PC-3 (cell line): ENCODE results near the gene PIGX. TPM values are rescaled to one million over a fixed set of nuclear protein-coding genes. Genes with fewer than 3 reads are reported as not detected.

Experiments used
- ATAC-seq: fragments of 200-7000 bp; cut with Tn5 transposase; 2 replicates; pipeline ENCODE4 v1.9.1; 2020; ENCODE audit warnings: mild to moderate bottlenecking, moderate library complexity
- BruUV-seq: library from RNA; stranded (reverse); fragments of 400-500 nt; replicated peaks from 2 replicates; lab custom pipeline; 2021; lab: Mats Ljungman, UMichigan
- CTCF ChIA-PET: fragments of 300-600 bp; sonication (Branson Sonifier 250); formaldehyde crosslinking; loops from one replicate; lab custom pipeline; 2022; ENCODE audit warnings: antibody characterized with exemption; lab: Charles Lee
- POLR2A ChIA-PET: fragments of 300-600 bp; sonication (Branson Sonifier 250); formaldehyde crosslinking; loops from one replicate; lab custom pipeline; 2022; ENCODE audit warnings: antibody characterized with exemption; ENCODE audit not compliant: unreplicated experiment; lab: Charles Lee
- DNase-seq: peaks from one replicate; pipeline ENCODE4 v3.0.0-alpha.2; 2015
- H2AFZ ChIP-seq: fragments of 300-600 bp; sonication (generic); 2 replicates; pipeline ENCODE4 v1.6.0; 2016; ENCODE audit warnings: antibody characterized with exemption, low read length
- H3F3A ChIP-seq: fragments of 300-600 bp; sonication (generic); one replicate; pipeline ENCODE4 v1.6.0; 2017; ENCODE audit warnings: antibody characterized with exemption, low read length, control low read depth, mild to moderate bottlenecking; ENCODE audit not compliant: unreplicated experiment
- H3K27ac ChIP-seq: fragments of 300-600 bp; sonication (generic); 2 replicates; pipeline ENCODE4 v1.5.1; 2016; ENCODE audit warnings: mild to moderate bottlenecking, low read length
- H3K27me3 ChIP-seq: fragments of 300-600 bp; sonication (generic); 2 replicates; pipeline ENCODE4 v1.6.1; 2016; ENCODE audit warnings: low read length, mixed read lengths
- H3K36me3 ChIP-seq: fragments of 300-600 bp; sonication (generic); 2 replicates; pipeline ENCODE4 v1.6.1; 2016; ENCODE audit warnings: low read depth, mixed run types, low read length, mixed read lengths
- H3K4me1 ChIP-seq: fragments of 300-600 bp; sonication (generic); 2 replicates; pipeline ENCODE4 v1.5.1; 2016; ENCODE audit warnings: low read length; ENCODE audit not compliant: insufficient read depth
- H3K4me2 ChIP-seq: fragments of 300-600 bp; sonication (generic); 2 replicates; pipeline ENCODE4 v1.6.0; 2016; ENCODE audit warnings: low read length
- H3K4me3 ChIP-seq: fragments of 300-600 bp; sonication (generic); 2 replicates; pipeline ENCODE4 v1.5.1; 2016; ENCODE audit warnings: mild to moderate bottlenecking, low read length, mixed read lengths
- H3K79me2 ChIP-seq: fragments of 300-600 bp; sonication (generic); 2 replicates; pipeline ENCODE4 v1.6.1; 2017; ENCODE audit warnings: low read length, mixed read lengths
- H3K9ac ChIP-seq: fragments of 300-600 bp; sonication (generic); 2 replicates; pipeline ENCODE4 v1.6.0; 2016; ENCODE audit warnings: mild to moderate bottlenecking, low read length
- H3K9me2 ChIP-seq: fragments of 300-600 bp; sonication (generic); replicated peaks from 2 replicates; pipeline ENCODE4 v1.6.1; 2016; ENCODE audit warnings: mixed run types, low read length, mixed read lengths
- H3K9me3 ChIP-seq: fragments of 300-600 bp; sonication (generic); 2 replicates; pipeline ENCODE4 v1.6.1; 2016; ENCODE audit warnings: low read length, mixed read lengths
- H4K20me1 ChIP-seq: fragments of 300-600 bp; sonication (generic); 2 replicates; pipeline ENCODE4 v1.6.1; 2016; ENCODE audit warnings: low read length, mixed read lengths
- EZH2 ChIP-seq: fragments of 300-600 bp; sonication (generic); IDR thresholded peaks from one replicate; pipeline ENCODE4 v1.6.1; 2017; ENCODE audit warnings: antibody characterized with exemption, mild to moderate bottlenecking, low read length; ENCODE audit not compliant: unreplicated experiment
- EZH2phosphoT487 ChIP-seq: fragments of 300-600 bp; sonication (generic); IDR thresholded peaks from 2 replicates; pipeline ENCODE4 v1.6.1; 2018; ENCODE audit warnings: mild to moderate bottlenecking, antibody characterized with exemption, low read length, borderline replicate concordance
- intact Hi-C: fragments of 100-400 bp; cut with micrococcal nuclease; formaldehyde crosslinking; loops from 2 replicates; pipeline ENCODE4 v1.9.0; 2023
- total RNA-seq: library from RNA; depleted of rRNA; stranded (reverse); fragments of >200 nt; gene quantifications from 2 replicates; pipeline ENCODE4 v1.2.3, GENCODE V29; 2014
- TF ChIP-seq, protein P1 (sequence below): fragments of 300-600 bp; sonication (generic); conservative IDR thresholded peaks from 2 replicates; pipeline ENCODE4 v1.5.1; 2017; ENCODE audit warnings: antibody characterized with exemption, low read depth, mild to moderate bottlenecking, low read length

The PIGX gene
- total RNA-seq, 1 experiment from 2014 or later, result 22.5 TPM

DNA sequence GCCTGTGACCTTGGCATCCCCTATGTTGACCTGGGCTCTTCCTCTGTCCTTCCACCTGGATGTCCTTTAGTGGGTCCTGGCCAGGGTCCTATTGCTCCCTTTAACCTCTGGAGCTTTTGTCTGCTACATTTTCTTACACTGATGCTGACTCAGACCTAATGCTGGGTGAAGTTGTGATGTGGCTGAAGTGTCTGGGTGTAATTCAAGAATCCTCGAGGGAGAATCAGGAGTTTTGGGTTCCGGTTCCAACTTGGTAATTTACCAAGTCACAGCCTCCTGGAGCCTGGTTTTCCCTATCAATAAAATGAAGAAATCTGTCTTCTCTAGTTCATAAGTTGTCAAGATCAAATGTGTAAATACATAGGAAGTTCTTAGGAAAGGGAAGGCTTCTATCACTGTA is 25.7 kb upstream of the PIGX start:
- ATAC-seq (no peak), DNase-seq (no peak)
- POLR2A ChIA-PET, result no interaction called here
- no peaks in the 10 kb centered on the region for H3K9me2 ChIP-seq
- no peaks in the 10 kb centered on the region for H3F3A ChIP-seq
- TF ChIP-seq, protein P1, sequence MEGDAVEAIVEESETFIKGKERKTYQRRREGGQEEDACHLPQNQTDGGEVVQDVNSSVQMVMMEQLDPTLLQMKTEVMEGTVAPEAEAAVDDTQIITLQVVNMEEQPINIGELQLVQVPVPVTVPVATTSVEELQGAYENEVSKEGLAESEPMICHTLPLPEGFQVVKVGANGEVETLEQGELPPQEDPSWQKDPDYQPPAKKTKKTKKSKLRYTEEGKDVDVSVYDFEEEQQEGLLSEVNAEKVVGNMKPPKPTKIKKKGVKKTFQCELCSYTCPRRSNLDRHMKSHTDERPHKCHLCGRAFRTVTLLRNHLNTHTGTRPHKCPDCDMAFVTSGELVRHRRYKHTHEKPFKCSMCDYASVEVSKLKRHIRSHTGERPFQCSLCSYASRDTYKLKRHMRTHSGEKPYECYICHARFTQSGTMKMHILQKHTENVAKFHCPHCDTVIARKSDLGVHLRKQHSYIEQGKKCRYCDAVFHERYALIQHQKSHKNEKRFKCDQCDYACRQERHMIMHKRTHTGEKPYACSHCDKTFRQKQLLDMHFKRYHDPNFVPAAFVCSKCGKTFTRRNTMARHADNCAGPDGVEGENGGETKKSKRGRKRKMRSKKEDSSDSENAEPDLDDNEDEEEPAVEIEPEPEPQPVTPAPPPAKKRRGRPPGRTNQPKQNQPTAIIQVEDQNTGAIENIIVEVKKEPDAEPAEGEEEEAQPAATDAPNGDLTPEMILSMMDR, result no peak
- TF ChIP-seq EZH2, result no peak
- no peak for TF ChIP-seq EZH2phosphoT487
- no peaks in the 10 kb centered on the region for H3K27me3 ChIP-seq
- H4K20me1 ChIP-seq, result no peaks in the 10 kb centered on the region
- intact Hi-C loops, result loop anchor here (5.0 to 10.0 kb wide), 2 partner anchors 149 to 432 kb away; no protein-coding TSS in a partner anchor
- no peak overlapping the region for H3K27ac ChIP-seq
- H3K9ac ChIP-seq, result no peak overlapping the region
- H3K9me3 ChIP-seq, result no peaks in the 10 kb centered on the region
- H3K4me3 ChIP-seq, result no peak overlapping the region
- no peak overlapping the region for H3K4me2 ChIP-seq
- no peaks in the 10 kb centered on the region for H3K79me2 ChIP-seq
- CTCF ChIA-PET, result interaction anchor here (0.6 to 1.1 kb wide), 2 partner anchors 10 to 54 kb away, joined by 3 to 11 read pairs; no protein-coding TSS in a partner anchor
- BruUV-seq, result no TSS peak
- H3K4me1 ChIP-seq, result no peaks in the 10 kb centered on the region
- no peak overlapping the region for H2AFZ ChIP-seq
- no peaks in the 10 kb centered on the region for H3K36me3 ChIP-seq

- Histone ChIP-seq H3K4me3 (no peak overlapping the region), H3K36me3 (no peaks in the 10 kb centered on the region), H3K4me2 (no peak overlapping the region), H3K9me3 (no peaks in the 10 kb centered on the region), H4K20me1 (no peaks in the 10 kb centered on the region), H3K4me1 (no peaks in the 10 kb centered on the region), H3K79me2 (no peaks in the 10 kb centered on the region), H3K9me2 (no peaks in the 10 kb centered on the region), H3K27ac (no peak overlapping the region), H3K9ac (no peak overlapping the region), H3F3A (no peaks in the 10 kb centered on the region), H2AFZ (peak overlapping the region; percentile 35), H3K27me3 (no peaks in the 10 kb centered on the region)
- CTCF ChIA-PET, result no interaction called here
- no peak for DNase-seq
- POLR2A ChIA-PET, result interaction anchor here (0.6 kb wide), 1 partner anchor 9 kb away, joined by 9 read pairs; no protein-coding TSS in a partner anchor
- TF ChIP-seq EZH2 (no peak), EZH2phosphoT487 (no peak)
- TF ChIP-seq, protein P1, result no peak
- no TSS peak for BruUV-seq
- no peak for ATAC-seq
- intact Hi-C loops, result loop anchor here (5.0 to 10.0 kb wide), 2 partner anchors 151 to 434 kb away; no protein-coding TSS in a partner anchor
These were observed 23.8 kb upstream of the PIGX start for GRCh38 chr3:196688349-196688748.

- CTCF ChIA-PET, result no interaction called here
- H3K9me2 ChIP-seq, result no peaks in the 10 kb centered on the region
- H3K27ac ChIP-seq, result no peak overlapping the region
- H4K20me1 ChIP-seq, result no peaks in the 10 kb centered on the region
- TF ChIP-seq EZH2phosphoT487 (no peak), EZH2 (no peak)
- TF ChIP-seq, protein P1, result no peak
- no peaks in the 10 kb centered on the region for H3K79me2 ChIP-seq
- DNase-seq, result no peak
- ATAC-seq, result no peak
- H3K9me3 ChIP-seq, result no peaks in the 10 kb centered on the region
- H3K9ac ChIP-seq, result no peak overlapping the region
- H3K27me3 ChIP-seq, result no peaks in the 10 kb centered on the region
- H2AFZ ChIP-seq, result no peak overlapping the region
- BruUV-seq, result no TSS peak
- H3F3A ChIP-seq, result no peaks in the 10 kb centered on the region
- H3K4me1 ChIP-seq, result no peaks in the 10 kb centered on the region
- H3K4me3 ChIP-seq, result no peak overlapping the region
- intact Hi-C loops, result loop anchor here (5.0 to 10.0 kb wide), 2 partner anchors 153 to 435 kb away; no protein-coding TSS in a partner anchor
- no peaks in the 10 kb centered on the region for H3K36me3 ChIP-seq
- H3K4me2 ChIP-seq, result no peak overlapping the region
- POLR2A ChIA-PET, result interaction anchor here (0.6 kb wide), 1 partner anchor 115 kb away, joined by 3 read pairs; no protein-coding TSS in a partner anchor
These were observed 22.1 kb upstream of the PIGX start for GRCh38 chr3:196689941-196690660.
